Astrocyte (in vitro differentiated cells and primary cell): ENCODE data around the gene MAD2L1BP. TPM values are rescaled to one million over a fixed set of nuclear protein-coding genes. Genes with fewer than 3 reads are reported as not detected.

Source experiments
- DNase-seq: peaks from one replicate; pipeline ENCODE4 v3.0.0-alpha.2; 2010; ENCODE audit warnings: low read depth
- FAIRE-seq: peaks from 2 replicates; lab custom pipeline; 2011; peaks lifted over from hg19 to GRCh38; lab: Jason Lieb, UNC
- H2AFZ ChIP-seq: 2 replicates; pipeline ENCODE4 v1.6.0; 2012; ENCODE audit warnings: low read depth, low read length, inconsistent platforms
- H3K27ac ChIP-seq: 2 replicates; pipeline ENCODE4 v1.5.1; 2011; ENCODE audit warnings: low read depth, low read length, inconsistent platforms
- H3K27me3 ChIP-seq: 2 replicates; pipeline ENCODE4 v1.6.0; 2011; ENCODE audit warnings: low read length, inconsistent platforms; ENCODE audit not compliant: insufficient read depth
- H3K36me3 ChIP-seq: 2 replicates; pipeline ENCODE4 v1.5.1; 2011; ENCODE audit warnings: low read length, inconsistent platforms; ENCODE audit not compliant: insufficient read depth
- H3K4me1 ChIP-seq: 2 replicates; pipeline ENCODE4 v1.5.1; 2011; ENCODE audit warnings: low read length, inconsistent platforms; ENCODE audit not compliant: insufficient read depth
- H3K4me2 ChIP-seq: 2 replicates; pipeline ENCODE4 v1.6.0; 2012; ENCODE audit warnings: low read length, inconsistent platforms
- H3K4me3 ChIP-seq: 2 replicates; pipeline ENCODE4 v1.5.1; 2011; ENCODE audit warnings: low read depth, mild to moderate bottlenecking, low read length, inconsistent platforms; ENCODE audit not compliant: insufficient read depth
- H3K79me2 ChIP-seq: 2 replicates; pipeline ENCODE4 v1.6.0; 2012; ENCODE audit warnings: mild to moderate bottlenecking, low read length, inconsistent platforms; ENCODE audit not compliant: insufficient read depth
- H3K9ac ChIP-seq: 2 replicates; pipeline ENCODE4 v1.6.0; 2012; ENCODE audit warnings: mild to moderate bottlenecking, low read length, inconsistent platforms
- H3K9me3 ChIP-seq: 2 replicates; pipeline ENCODE4 v1.5.1; 2012; ENCODE audit warnings: low read depth, mild to moderate bottlenecking, low read length, inconsistent platforms; ENCODE audit not compliant: insufficient read depth
- H4K20me1 ChIP-seq: 2 replicates; pipeline ENCODE4 v1.6.0; 2012; ENCODE audit warnings: low read length, inconsistent platforms; ENCODE audit not compliant: insufficient read depth
- H3K27ac Mint-ChIP-seq: one replicate; pipeline ENCODE4 v1.8.0; 2021; ENCODE audit warnings: mild to moderate bottlenecking, mixed read lengths; ENCODE audit not compliant: unreplicated experiment
- H3K27me3 Mint-ChIP-seq: one replicate; pipeline ENCODE4 v1.8.0; 2021; ENCODE audit warnings: low read depth, mixed read lengths; ENCODE audit not compliant: unreplicated experiment
- H3K36me3 Mint-ChIP-seq: one replicate; pipeline ENCODE4 v1.8.0; 2021; ENCODE audit warnings: low read depth, mixed read lengths; ENCODE audit not compliant: unreplicated experiment
- H3K4me1 Mint-ChIP-seq: one replicate; pipeline ENCODE4 v1.8.0; 2021; ENCODE audit warnings: low read depth, mixed read lengths; ENCODE audit not compliant: unreplicated experiment
- H3K4me3 Mint-ChIP-seq: one replicate; pipeline ENCODE4 v1.8.0; 2021; ENCODE audit warnings: mild to moderate bottlenecking, moderate library complexity, mixed read lengths; ENCODE audit not compliant: unreplicated experiment
- H3K9me3 Mint-ChIP-seq: one replicate; pipeline ENCODE4 v1.8.0; 2021; ENCODE audit warnings: mild to moderate bottlenecking, mixed read lengths; ENCODE audit not compliant: unreplicated experiment
- CTCF ChIP-seq: IDR thresholded peaks from 2 replicates; pipeline ENCODE4 v1.5.1; 2011; ENCODE audit warnings: low read depth, mild to moderate bottlenecking, inconsistent platforms, low read length, moderate library complexity; ENCODE audit not compliant: insufficient read depth
- EZH2 ChIP-seq: IDR thresholded peaks from 2 replicates; pipeline ENCODE4 v1.6.1; 2012; ENCODE audit warnings: mild to moderate bottlenecking, low read length, inconsistent platforms; ENCODE audit not compliant: insufficient read depth
- total RNA-seq: library from RNA; stranded (reverse); gene quantifications from 2 replicates; pipeline ENCODE4 v1.2.1, GENCODE V29; 2021

The MAD2L1BP gene
- total RNA-seq, 1 donor from 2014 or later: 32.2 TPM

DNA sequence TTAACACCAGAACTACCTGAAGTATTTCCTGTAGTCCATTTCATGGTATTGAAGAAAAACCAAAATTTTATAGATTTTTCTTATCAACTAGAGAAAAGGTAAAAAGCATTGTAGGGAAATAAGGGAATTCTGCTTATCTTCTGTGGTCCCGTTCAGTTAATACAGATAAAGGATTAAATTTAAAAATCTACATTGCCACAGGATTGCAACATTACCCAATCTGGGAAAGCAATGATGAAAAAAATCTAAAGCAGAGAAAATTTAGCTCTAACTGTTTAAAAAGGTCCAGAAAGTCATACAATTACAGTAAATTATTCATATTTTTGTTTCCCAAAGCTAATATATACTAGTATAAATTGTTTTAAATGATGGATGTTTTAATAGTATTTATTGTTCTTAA, 41.7 kb upstream of the MAD2L1BP start:
- H3K4me1 Mint-ChIP-seq: no peaks in the 10 kb centered on the region

GRCh38 chr6:43600595-43600994, 35.0 kb upstream of the MAD2L1BP start:
- H3K9me3 ChIP-seq: no peaks in the 10 kb centered on the region
- no peak overlapping the region for H3K9ac ChIP-seq
- H3K4me3 Mint-ChIP-seq: no peak overlapping the region
- no peak overlapping the region for H3K27ac ChIP-seq
- H3K36me3 ChIP-seq: peaks cover 28% of the 10 kb centered on the region
- H3K27me3 Mint-ChIP-seq: no peaks in the 10 kb centered on the region
- no peaks in the 10 kb centered on the region for H3K27me3 ChIP-seq
- H3K27ac Mint-ChIP-seq: no peak overlapping the region
- no peaks in the 10 kb centered on the region for H3K79me2 ChIP-seq
- H3K4me1 ChIP-seq: peaks cover 5% of the 10 kb centered on the region
- peaks cover 13% of the 10 kb centered on the region for H3K36me3 Mint-ChIP-seq
- DNase-seq (no peak), FAIRE-seq (no peak)
- H2AFZ ChIP-seq: no peak overlapping the region
- H3K4me1 Mint-ChIP-seq: peaks cover 4% of the 10 kb centered on the region
- H3K4me2 ChIP-seq: no peak overlapping the region
- no peak overlapping the region for H3K4me3 ChIP-seq
- no peaks in the 10 kb centered on the region for H4K20me1 ChIP-seq
- no peaks in the 10 kb centered on the region for H3K9me3 Mint-ChIP-seq
- TF ChIP-seq CTCF (no peak), EZH2 (no peak)

More for the DNA sequence above, 41.7 kb upstream of the MAD2L1BP start:
- FAIRE-seq (no peak), DNase-seq (no peak)
- Histone ChIP-seq H3K4me1 (no peaks in the 10 kb centered on the region), H4K20me1 (peaks cover 3% of the 10 kb centered on the region), H2AFZ (no peak overlapping the region), H3K4me2 (no peak overlapping the region), H3K27ac (no peak overlapping the region), H3K36me3 (peaks cover 13% of the 10 kb centered on the region), H3K4me3 (no peak overlapping the region), H3K9ac (no peak overlapping the region), H3K9me3 (no peaks in the 10 kb centered on the region), H3K27me3 (no peaks in the 10 kb centered on the region), H3K79me2 (peaks cover 18% of the 10 kb centered on the region)
- no peak for TF ChIP-seq EZH2
- no peaks in the 10 kb centered on the region for H3K27me3 Mint-ChIP-seq
- H3K36me3 Mint-ChIP-seq: peaks cover 13% of the 10 kb centered on the region
- no peaks in the 10 kb centered on the region for H3K9me3 Mint-ChIP-seq
- H3K4me3 Mint-ChIP-seq: no peak overlapping the region
- H3K27ac Mint-ChIP-seq: no peak overlapping the region

DNA sequence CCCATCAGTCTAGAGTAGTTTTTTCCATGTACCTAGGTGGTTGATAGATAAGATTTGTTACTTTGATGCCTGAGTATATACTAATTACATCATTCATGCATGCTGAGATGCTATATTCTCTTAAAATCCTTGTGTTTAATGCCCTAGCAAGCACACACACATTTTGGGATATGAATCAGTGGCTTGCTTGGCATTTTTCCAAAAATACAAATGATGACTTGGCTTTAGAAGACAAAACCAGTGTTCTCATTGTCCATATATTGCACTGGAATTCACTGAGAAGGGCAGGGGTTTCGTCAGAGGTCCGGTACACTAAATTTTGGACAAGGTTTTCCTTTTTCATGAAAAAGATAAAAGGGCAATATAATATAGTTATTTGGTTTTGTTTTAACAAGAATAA, 31.5 kb upstream of the MAD2L1BP start:
- H4K20me1 ChIP-seq: peaks cover 8% of the 10 kb centered on the region
- Mint-ChIP-seq H3K9me3 (no peaks in the 10 kb centered on the region), H3K27me3 (no peaks in the 10 kb centered on the region), H3K36me3 (peaks cover 9% of the 10 kb centered on the region), H3K4me3 (no peak overlapping the region), H3K27ac (no peak overlapping the region), H3K4me1 (peaks cover 8% of the 10 kb centered on the region)
- no peak overlapping the region for H3K9ac ChIP-seq
- no peaks in the 10 kb centered on the region for H3K27me3 ChIP-seq
- H2AFZ ChIP-seq: no peak overlapping the region
- H3K9me3 ChIP-seq: no peaks in the 10 kb centered on the region
- peaks cover 5% of the 10 kb centered on the region for H3K4me1 ChIP-seq
- H3K27ac ChIP-seq: peak overlapping the region; percentile 11
- H3K4me3 ChIP-seq: no peak overlapping the region
- peaks cover 31% of the 10 kb centered on the region for H3K36me3 ChIP-seq
- FAIRE-seq: no peak
- DNase-seq: peak; percentile 84
- TF ChIP-seq CTCF (no peak), EZH2 (no peak)
- no peaks in the 10 kb centered on the region for H3K79me2 ChIP-seq
- peak overlapping the region; percentile 3 for H3K4me2 ChIP-seq
